Kidney capillary endothelial cell (primary cell): Measurements from ENCODE around the gene ZNF121.
"Not testable (repeated sequence)": the region's sequence is repeated elsewhere in the genome, so short reads cannot be mapped to it uniquely, and the experiment has no call there.

Experiments
- DNase-seq: peaks from one replicate; pipeline ENCODE4 v3.0.0-alpha.2; 2018; ENCODE audit warnings: low spot score

ZNF121 gene

GRCh38 chr19:9584073-9584833 is at the start of gene ZNF121:
TSS of gene ZNF121 (minus strand) at chr19:9584504. CDS start at chr19:9568097, 16,407 bp downstream.
- peak; percentile 71 for DNase-seq

- DNase-seq: no peak
Observed at GRCh38 chr19:9627856-9628255, 43.6 kb upstream of the ZNF121 start.

GRCh38 chr19:9622531-9622930 is 38.2 kb upstream of the ZNF121 start:
- DNase-seq: no peak

GRCh38 chr19:9621156-9622037 is 37.1 kb upstream of the ZNF121 start, which contains the start of gene ZNF561:
TSS of gene ZNF561 (minus strand) at chr19:9621232. CDS start at chr19:9619456, 1,776 bp downstream.
- DNase-seq: peak; percentile 77

- no peak for DNase-seq
Observed at GRCh38 chr19:9620842-9621155, 36.5 kb upstream of the ZNF121 start.

GRCh38 chr19:9615844-9616243 is 31.5 kb upstream of the ZNF121 start:
- DNase-seq: no peak

- no peak for DNase-seq
Observed at GRCh38 chr19:9610484-9611113, 26.3 kb upstream of the ZNF121 start.

- no peak for DNase-seq
Observed at GRCh38 chr19:9608912-9609311, 24.6 kb upstream of the ZNF121 start.

GRCh38 chr19:9597027-9597426 is 12.7 kb upstream of the ZNF121 start:
- DNase-seq: no peak

GRCh38 chr19:9586764-9587163 is 2.5 kb upstream of the ZNF121 start:
- DNase-seq: peak; percentile 46

GRCh38 chr19:9582081-9582725 is 2.1 kb downstream of the ZNF121 start:
- DNase-seq: not testable (repeated sequence)

GRCh38 chr19:9580728-9581127 is 3.6 kb downstream of the ZNF121 start:
- no peak for DNase-seq

GRCh38 chr19:9570255-9570654 is 14.0 kb downstream of the ZNF121 start:
- DNase-seq: no peak

- DNase-seq: no peak
Observed at GRCh38 chr19:9566729-9567128, 17.6 kb downstream of the ZNF121 start.

- no peak for DNase-seq
Observed at GRCh38 chr19:9565900-9566705, 18.2 kb downstream of the ZNF121 start.

GRCh38 chr19:9552536-9553274 is 31.6 kb downstream of the ZNF121 start:
- DNase-seq: no peak

GRCh38 chr19:9547870-9548269 is 36.4 kb downstream of the ZNF121 start:
- DNase-seq: no peak

- DNase-seq: not testable (repeated sequence)
Observed at GRCh38 chr19:9541281-9541680, 43.0 kb downstream of the ZNF121 start.

GRCh38 chr19:9539921-9540320 is 44.4 kb downstream of the ZNF121 start:
- not testable (repeated sequence) for DNase-seq

GRCh38 chr19:9539201-9539600 is 45.1 kb downstream of the ZNF121 start:
- DNase-seq: not testable (repeated sequence)
